Neutrophil (primary cell): ENCODE results near the gene PRDX2.

Experiments
- H3K27ac ChIP-seq: fragments of 200-600 bp; sonication (generic); 2 replicates; pipeline ENCODE4 v1.5.1; 2016; ENCODE audit warnings: mild to moderate bottlenecking, moderate library complexity
- H3K27me3 ChIP-seq: fragments of 200-600 bp; sonication (generic); 2 replicates; pipeline ENCODE4 v1.6.0; 2016; ENCODE audit warnings: mild to moderate bottlenecking
- H3K36me3 ChIP-seq: fragments of 200-600 bp; sonication (generic); 2 replicates; pipeline ENCODE4 v1.5.1; 2017
- H3K4me1 ChIP-seq, 2 experiments: fragments of 200-600 bp in 1 of 2; sonication (generic) in 1 of 2; 1 replicate in 1 of 2; 2 replicates in 1 of 2; pipeline versions ENCODE4 v1.5.1 to v1.6.1; 2013 to 2016; ENCODE audit warnings: low read depth in 1 of 2, low read length in 1 of 2, mild to moderate bottlenecking in 1 of 2, moderate library complexity in 1 of 2; ENCODE audit not compliant: control insufficient read depth in 1 of 2, insufficient read depth in 1 of 2
- H3K4me3 ChIP-seq, 2 experiments: fragments of 200-600 bp in 1 of 2; sonication (generic) in 1 of 2; 1 replicate in 1 of 2; 2 replicates in 1 of 2; pipeline ENCODE4 v1.5.1; 2013 to 2016; ENCODE audit warnings: low read depth in 1 of 2, low read length in 1 of 2, mild to moderate bottlenecking in 1 of 2, moderate library complexity in 1 of 2
- H3K9me3 ChIP-seq: fragments of 200-600 bp; sonication (generic); 2 replicates; pipeline ENCODE4 v1.5.1; 2016
- TF ChIP-seq, protein P1 (sequence below): fragments of 200-600 bp; sonication (generic); IDR thresholded peaks from 2 replicates; pipeline ENCODE4 v1.5.1; 2016; ENCODE audit warnings: antibody characterized with exemption

Gene PRDX2

DNA sequence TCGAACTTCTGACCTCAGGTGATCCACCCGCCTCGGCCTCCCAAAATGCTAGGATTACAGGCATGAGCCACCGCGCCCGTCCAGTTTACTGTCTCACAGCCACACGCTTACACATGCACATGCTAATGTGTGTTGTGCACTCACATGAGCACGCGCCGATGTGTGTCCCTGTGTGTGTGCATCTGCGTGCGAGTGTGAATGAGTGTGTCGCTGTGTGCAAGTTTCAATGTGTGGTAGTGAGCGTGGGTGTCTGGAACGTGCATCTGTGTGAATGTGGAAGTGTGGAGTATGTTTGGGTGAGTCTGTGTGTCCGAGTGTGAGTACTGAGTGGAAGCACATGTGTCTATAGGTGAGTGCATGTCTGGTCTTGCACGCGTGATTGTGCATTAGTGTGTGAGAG is 40.9 kb upstream of the PRDX2 start:
- peaks cover 11 to 17% of the 10 kb centered on the region in 2 experiments for H3K4me1 ChIP-seq
- no peak overlapping the region for H3K27ac ChIP-seq
- H3K4me3 ChIP-seq = no peak overlapping the region
- TF ChIP-seq, protein P1, sequence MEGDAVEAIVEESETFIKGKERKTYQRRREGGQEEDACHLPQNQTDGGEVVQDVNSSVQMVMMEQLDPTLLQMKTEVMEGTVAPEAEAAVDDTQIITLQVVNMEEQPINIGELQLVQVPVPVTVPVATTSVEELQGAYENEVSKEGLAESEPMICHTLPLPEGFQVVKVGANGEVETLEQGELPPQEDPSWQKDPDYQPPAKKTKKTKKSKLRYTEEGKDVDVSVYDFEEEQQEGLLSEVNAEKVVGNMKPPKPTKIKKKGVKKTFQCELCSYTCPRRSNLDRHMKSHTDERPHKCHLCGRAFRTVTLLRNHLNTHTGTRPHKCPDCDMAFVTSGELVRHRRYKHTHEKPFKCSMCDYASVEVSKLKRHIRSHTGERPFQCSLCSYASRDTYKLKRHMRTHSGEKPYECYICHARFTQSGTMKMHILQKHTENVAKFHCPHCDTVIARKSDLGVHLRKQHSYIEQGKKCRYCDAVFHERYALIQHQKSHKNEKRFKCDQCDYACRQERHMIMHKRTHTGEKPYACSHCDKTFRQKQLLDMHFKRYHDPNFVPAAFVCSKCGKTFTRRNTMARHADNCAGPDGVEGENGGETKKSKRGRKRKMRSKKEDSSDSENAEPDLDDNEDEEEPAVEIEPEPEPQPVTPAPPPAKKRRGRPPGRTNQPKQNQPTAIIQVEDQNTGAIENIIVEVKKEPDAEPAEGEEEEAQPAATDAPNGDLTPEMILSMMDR = no peak
- no peaks in the 10 kb centered on the region for H3K36me3 ChIP-seq
- H3K9me3 ChIP-seq = no peaks in the 10 kb centered on the region
- peaks cover 100% of the 10 kb centered on the region for H3K27me3 ChIP-seq

DNA sequence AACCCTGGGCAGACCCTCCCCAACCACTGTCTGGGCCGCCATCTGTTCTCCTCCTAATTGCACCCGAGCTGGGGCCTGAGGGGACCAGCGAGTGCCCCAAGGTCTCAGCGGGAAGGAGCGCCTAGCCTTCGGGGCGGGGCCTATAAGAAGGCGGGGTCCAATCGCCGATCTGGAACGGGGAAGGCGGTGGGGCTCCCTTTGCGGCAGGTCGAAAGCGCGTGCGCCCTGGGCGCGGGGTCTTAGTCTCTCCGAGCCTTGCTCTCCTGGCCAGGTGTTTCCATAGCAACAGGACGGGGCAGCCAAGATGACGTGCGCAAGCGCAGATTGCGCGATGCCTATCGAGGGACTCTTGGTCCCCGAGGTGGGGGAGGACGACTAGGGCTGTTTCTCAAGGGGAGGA is 39.5 kb upstream of the PRDX2 start:
- no peaks in the 10 kb centered on the region for H3K36me3 ChIP-seq
- TF ChIP-seq, protein P1 = no peak
- peak overlapping the region in 1 of 2 experiments; percentile 12 for H3K4me3 ChIP-seq
- H3K27ac ChIP-seq = no peak overlapping the region
- H3K27me3 ChIP-seq = peaks cover 100% of the 10 kb centered on the region
- peaks cover 6 to 14% of the 10 kb centered on the region in 2 experiments for H3K4me1 ChIP-seq
- H3K9me3 ChIP-seq = no peaks in the 10 kb centered on the region

DNA sequence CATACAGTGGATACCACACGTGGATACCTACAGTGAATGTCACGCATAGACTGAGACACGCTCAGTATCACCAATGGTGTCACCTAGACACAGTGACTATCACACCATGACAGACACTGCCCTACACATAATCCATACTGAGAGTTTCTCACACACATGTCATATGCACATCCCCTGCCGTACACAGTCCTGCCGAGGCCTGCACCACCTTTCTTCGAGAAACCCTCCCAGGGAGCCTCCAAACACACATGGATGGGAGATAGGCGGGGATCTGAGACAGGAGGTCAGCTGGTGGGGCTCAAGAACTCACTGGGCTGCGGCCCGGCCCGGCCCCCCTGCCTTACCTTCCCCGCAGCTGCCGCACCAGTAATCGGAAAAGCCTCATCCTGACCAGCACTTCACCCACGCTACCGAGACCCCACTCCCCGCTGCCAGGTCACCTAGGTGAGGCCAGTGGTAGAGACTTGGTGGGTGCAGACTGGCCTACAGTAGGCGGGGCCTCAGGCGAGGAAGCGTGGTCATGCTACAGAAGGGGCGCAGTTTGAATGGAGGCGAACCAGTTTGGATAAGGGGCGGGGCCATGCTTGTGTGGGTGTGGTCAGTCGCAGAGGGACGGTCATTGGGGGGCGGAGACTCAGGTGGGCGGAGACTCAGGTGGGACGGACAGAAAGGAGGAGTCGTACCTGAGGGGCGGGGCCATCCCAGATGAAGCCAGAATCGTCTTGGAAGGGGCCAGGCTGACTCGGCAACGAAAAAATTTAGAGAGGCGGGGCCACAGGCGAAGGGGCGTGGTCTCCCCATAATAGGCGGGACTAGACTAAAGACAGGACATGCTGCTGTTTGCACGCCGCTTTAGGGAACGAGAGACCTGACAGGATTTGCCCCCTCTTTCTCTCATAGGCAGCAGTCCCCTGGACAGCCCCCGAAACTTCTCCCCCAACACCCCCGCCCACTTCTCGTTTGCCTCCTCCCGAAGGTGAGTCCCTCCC is 38.8 kb upstream of the PRDX2 start:
- TF ChIP-seq, protein P1 = no peak
- Histone ChIP-seq H3K36me3 (no peaks in the 10 kb centered on the region), H3K4me1 (peaks cover 6 to 14% of the 10 kb centered on the region in 2 experiments), H3K9me3 (no peaks in the 10 kb centered on the region), H3K4me3 (no peak overlapping the region), H3K27me3 (peaks cover 100% of the 10 kb centered on the region), H3K27ac (no peak overlapping the region)

- Histone ChIP-seq H3K27me3 (peaks cover 100% of the 10 kb centered on the region), H3K4me1 (peaks cover 6 to 14% of the 10 kb centered on the region in 2 experiments), H3K27ac (no peak overlapping the region), H3K4me3 (no peak overlapping the region), H3K36me3 (no peaks in the 10 kb centered on the region), H3K9me3 (no peaks in the 10 kb centered on the region)
- TF ChIP-seq, protein P1 = no peak
Observed at GRCh38 chr19:12838886-12839756, 37.5 kb upstream of the PRDX2 start.

DNA sequence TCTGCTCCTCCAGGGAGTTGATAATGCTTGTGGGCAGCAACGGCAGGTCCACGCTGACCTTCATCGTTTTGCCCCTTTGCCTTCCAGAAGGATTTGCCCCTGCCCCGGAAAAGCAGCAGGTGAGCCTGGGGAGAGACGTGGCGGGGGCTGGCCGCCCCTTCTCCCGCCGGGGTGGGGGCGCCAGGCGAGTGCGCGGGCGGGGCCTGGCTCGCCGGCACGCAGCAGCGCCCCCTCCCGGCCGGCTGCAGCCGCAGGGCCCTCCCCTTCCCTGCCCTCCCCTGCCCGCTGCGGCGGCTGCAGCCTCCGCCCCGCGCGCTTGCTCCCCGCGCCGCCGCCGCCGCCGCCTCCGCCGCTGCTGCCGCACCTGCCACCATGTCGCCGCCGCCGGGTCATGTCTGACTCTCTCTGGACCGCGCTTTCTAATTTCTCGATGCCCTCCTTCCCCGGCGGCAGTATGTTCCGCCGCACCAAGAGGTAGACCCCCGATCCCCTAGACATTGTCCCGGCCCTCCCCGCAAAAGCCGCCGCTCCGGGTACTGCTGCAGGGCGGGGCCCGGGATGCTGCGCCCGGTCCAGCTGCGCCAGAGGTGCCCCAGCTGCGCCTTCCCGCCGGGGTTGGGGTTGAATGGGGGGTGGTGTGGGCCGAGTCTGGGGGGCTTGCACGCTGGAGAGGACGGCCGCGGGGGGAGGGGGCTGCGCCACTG is 36.7 kb upstream of the PRDX2 start, which contains the start of gene MAST1:
Gene MAST1 (plus strand): TSS at position 334 of the 704 bp plus-strand sequence. CDS start 58 bp downstream, at position 392.
- Histone ChIP-seq H3K27me3 (peaks cover 100% of the 10 kb centered on the region), H3K9me3 (no peaks in the 10 kb centered on the region), H3K4me1 (peaks cover 6 to 18% of the 10 kb centered on the region in 2 experiments), H3K4me3 (no peak within 1 kb of the TSS), H3K36me3 (no peaks in the 10 kb centered on the region), H3K27ac (no peak within 1 kb of the TSS)
- TF ChIP-seq, protein P1 = peak; percentile 31
